Erythroblast (primary cell): ENCODE data around the gene NRXN3.

Source experiments
- GATA1 ChIP-seq: IDR thresholded peaks from 2 replicates; pipeline ENCODE4 v1.6.1; 2011; ENCODE audit warnings: low read depth, mild to moderate bottlenecking, control low read depth, low read length, moderate library complexity
- POLR2A ChIP-seq: IDR thresholded peaks from 2 replicates; pipeline ENCODE4 v1.6.1; 2011; ENCODE audit warnings: mild to moderate bottlenecking, low read length

- TF ChIP-seq POLR2A: no peak
- no peak for TF ChIP-seq GATA1
These were observed 38.6 kb upstream of the NRXN3 start for GRCh38 chr14:78131616-78132015.
